ENCODE measurements around the gene DHX9.
A peak's percentile ranks its signal among the peaks of the same experiment; 100 is the strongest.

DHX9 gene

DNA sequence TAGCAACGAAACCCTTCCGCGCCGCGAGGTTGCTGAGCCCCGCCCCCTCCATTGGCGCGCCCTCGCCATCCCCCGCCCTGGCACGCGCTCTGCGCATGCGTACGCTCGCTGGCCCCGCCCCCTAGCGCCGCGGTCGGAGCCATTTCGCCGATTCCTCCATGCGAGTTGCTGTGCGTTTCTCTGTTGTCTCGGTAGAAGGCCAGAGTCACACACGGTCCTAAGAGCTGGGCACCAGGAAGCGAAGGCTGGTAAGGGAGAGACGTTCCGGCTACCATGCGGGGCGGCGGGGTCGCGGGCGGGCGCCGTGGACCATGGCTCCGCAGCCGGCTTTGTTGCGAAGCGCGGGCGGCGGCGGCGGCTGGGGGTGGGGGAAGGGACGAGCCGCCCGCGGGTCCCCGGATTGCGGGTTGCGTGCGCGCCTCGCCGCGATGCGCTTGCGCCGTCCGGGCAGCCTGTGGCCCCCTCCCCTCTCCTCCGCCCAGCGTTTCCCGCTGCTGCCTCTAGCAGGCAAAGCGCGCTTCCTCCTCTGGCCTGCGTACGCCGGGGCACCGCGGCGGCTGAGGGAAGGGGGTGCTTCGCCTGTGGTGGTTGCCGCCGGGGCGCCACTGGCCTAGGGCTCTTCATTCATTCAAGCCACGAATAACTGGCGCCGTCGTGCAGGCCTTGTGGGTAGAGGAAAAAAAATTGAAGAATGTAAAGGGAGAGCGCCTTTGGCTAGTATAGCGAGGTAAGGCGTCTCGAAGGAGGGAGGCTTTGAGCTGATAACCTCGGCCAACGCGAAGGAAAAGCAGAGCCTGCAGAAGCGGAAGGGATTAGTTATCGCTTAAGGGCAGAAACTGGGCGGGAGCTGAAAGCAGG is at the start of gene DHX9:
TSS of gene DHX9 (plus strand) at position 139 of the 858 bp plus-strand sequence. CDS start 3,220 bp downstream, outside the sequence.
- DNase-seq (ENCODE audit: low read depth in 2 of 3, low spot score in 1 of 3) = peak; percentile 89 to 93 (median 92)

- no peak for DNase-seq (ENCODE audit: low read depth in 2 of 3, low spot score in 1 of 3)
These were observed 47.6 kb upstream of the DHX9 start for GRCh38 chr1:182791281-182792179.

GRCh38 chr1:182794091-182794490 is 45.1 kb upstream of the DHX9 start:
- DNase-seq (ENCODE audit: low read depth in 2 of 3, low spot score in 1 of 3) = no peak

GRCh38 chr1:182794676-182795201 is 44.4 kb upstream of the DHX9 start:
- DNase-seq (ENCODE audit: low read depth in 2 of 3, low spot score in 1 of 3) = no peak

- no peak for DNase-seq (ENCODE audit: low read depth in 2 of 3, low spot score in 1 of 3)
These were observed 43.5 kb upstream of the DHX9 start for GRCh38 chr1:182795563-182796228.

DNA sequence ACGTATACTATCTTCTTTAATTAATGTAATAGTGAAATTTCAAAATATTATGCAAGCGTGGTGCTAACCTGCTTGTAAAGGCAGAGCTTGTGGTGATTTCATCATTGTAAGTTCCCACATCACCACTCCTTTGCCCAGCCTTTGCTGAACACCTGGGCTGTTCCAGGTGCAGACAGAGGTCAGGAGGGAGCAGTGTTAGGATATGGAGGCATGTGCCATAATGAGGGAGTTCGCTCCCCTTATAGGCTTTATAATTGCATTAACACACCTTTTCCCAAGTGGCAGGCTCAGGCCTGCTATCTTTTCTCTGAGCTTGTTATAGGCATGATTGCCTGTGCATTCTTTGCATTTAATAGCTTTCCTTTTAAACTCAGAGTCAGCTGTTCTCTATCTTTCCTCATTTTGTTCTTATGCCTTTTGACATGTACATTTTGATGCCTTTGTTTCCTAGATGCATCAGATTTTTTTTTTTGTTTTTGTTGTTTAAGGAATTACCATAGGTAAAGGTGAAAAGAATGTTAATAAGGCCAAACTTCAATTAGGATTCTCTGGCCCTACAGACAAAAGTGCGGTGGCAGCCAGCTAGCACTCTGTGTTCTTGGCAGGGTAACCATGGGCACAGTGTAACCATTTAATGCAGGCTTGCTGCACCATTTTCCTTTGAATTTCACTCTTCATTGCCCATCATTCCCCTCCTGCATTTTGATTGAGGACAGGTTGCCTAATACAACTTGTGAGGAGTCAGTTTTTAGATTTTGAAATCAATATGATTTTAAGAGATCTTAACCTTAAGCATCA is 36.9 kb upstream of the DHX9 start:
- no peak for DNase-seq (ENCODE audit: low read depth in 2 of 3, low spot score in 1 of 3)

DNA sequence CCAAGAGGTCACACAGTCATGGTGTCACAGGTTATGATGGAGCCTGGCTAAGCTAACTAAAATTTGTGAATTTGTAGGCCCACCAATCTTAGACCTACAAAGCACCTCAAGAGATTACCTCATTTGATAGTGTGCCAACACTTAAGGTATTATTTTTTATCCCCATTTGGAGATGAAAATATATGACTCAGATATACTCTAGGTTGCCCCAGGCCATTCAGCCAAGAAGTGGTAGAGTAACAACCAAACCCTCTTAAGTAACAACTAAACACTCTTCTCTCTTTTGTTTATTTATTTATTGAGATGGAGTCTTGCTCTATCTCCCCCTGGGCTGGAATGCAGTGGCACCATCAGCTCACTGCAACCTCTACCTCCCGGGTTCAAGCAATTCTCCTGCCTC is 35.3 kb upstream of the DHX9 start:
- DNase-seq (ENCODE audit: low read depth in 2 of 3, low spot score in 1 of 3) = no peak

GRCh38 chr1:182806015-182806678 is 33.0 kb upstream of the DHX9 start:
- DNase-seq (ENCODE audit: low read depth in 2 of 3, low spot score in 1 of 3) = no peak

DNA sequence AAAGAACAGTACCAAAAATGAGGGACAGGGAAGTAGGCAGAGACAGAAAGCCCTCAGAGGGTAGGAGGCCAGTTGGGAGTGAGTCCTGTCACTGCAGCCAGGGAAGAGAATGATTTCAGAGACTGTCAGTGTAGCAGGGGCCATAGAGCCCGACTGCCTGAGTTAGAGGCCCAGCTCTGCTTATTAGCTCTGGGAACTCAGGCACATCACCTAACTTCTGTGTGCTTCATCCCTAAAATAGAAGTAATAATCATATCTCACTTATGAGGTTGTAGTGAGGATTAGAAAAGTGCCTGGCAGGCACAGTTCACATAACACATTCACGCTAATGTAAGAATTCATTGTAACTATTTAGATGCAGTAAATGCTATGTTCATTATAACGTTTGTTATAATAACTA is 31.2 kb upstream of the DHX9 start:
- DNase-seq (ENCODE audit: low read depth in 2 of 3, low spot score in 1 of 3) = no peak

- no peak for DNase-seq (ENCODE audit: low read depth in 2 of 3, low spot score in 1 of 3)
These were observed 29.7 kb upstream of the DHX9 start for GRCh38 chr1:182809414-182809957.

DNA sequence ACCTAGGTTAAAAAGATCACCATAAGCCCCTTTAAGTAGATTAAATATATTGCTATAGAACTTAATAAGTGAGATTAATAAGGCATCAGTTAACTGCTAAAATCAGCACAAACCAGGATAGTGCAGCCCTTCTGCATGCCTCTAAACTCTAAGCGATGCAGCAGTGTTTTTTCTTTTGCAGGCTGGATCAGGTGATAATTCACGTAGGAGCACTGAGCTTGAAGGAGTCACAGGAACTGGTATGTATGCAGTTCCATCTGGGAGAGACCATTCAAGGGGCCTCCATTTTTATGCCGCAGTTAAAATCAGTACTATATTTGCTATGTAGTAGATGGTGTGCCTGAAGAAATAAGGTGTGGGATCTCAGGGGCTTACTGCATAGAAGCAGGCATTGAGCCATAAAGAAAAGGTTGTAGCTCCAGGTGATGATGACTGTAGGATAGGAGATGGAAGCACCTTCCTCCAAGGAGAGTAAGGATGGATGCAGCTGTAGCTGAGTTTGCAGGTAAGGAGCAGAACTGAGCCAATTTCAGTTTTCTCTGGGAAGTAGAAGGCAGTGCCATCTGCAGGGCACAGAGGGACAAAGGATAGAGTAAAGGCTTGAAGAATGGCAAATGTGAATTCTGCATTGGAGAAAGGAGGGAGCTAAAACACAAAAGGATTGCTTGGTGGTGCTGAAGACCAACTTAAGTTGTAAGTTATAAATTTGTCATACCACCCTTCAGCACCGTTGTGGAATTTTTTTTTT is 27.0 kb upstream of the DHX9 start:
- DNase-seq (ENCODE audit: low read depth in 2 of 3, low spot score in 1 of 3) = no peak

DNA sequence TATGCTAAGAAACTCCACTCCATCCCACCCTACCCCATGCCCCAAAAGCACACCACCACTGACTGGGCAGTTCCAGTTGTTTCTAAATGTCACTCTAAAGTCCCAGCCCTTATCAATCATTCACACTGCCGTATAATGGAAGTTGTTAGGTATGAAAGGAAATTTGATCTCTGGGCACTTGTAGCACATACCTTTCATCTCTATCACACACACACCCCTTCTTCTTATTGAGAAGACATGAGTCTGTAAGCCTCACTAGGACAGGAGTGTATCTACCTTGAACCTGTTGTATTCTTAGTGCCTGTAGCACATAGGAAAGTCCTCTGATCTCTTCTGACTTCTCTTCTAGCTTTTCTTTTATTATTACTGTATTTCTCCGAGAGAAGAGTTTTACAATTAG is 22.3 kb upstream of the DHX9 start:
- no peak for DNase-seq (ENCODE audit: low read depth in 2 of 3, low spot score in 1 of 3)

DNA sequence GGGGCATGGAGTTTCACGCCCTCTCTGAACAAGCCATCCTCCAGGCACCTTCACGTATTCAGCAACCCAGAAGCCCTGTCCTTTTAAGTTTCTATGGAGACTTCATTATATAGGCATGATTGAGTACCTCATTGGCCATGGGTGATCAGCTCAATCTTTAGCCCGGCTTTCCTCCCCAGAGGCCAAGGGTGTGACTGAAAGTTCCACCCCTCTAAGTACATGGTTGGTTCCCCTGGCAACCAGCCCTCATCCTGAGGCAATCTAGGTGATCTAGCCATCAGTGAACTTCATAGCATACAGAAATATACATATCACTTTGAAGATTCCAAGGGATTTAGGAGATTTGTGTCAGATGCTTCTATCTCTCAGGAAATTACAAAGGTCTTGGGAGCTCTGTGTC is 21.3 kb upstream of the DHX9 start:
- no peak for DNase-seq (ENCODE audit: low read depth in 2 of 3, low spot score in 1 of 3)

GRCh38 chr1:182823220-182823619 is 15.9 kb upstream of the DHX9 start:
- no peak for DNase-seq (ENCODE audit: low read depth in 2 of 3, low spot score in 1 of 3)

- no peak for DNase-seq (ENCODE audit: low read depth in 2 of 3, low spot score in 1 of 3)
These were observed 12.3 kb upstream of the DHX9 start for GRCh38 chr1:182826892-182827291.

GRCh38 chr1:182829285-182829932 is 9.7 kb upstream of the DHX9 start:
- DNase-seq (ENCODE audit: low read depth in 2 of 3, low spot score in 1 of 3) = no peak

DNA sequence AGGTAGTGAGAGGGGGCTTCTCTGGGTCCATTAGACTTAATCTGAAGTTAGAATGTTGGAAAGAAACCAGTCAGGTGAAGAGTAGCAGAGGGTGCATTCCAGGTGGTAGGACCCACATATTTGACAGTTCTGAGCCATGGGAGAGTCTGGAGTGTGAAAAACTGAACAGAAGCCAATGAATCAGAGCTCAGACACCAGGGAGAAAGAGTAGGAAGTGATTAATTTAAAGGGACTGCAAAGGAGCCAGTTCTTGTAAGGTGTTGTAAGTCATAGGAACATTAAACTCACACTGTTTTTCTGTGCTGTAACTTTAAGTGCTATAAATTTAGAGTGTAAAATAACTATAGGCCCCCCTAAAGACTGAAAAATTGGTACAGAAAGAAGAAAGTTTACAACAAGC is 5.9 kb upstream of the DHX9 start:
- no peak for DNase-seq (ENCODE audit: low read depth in 2 of 3, low spot score in 1 of 3)

DNA sequence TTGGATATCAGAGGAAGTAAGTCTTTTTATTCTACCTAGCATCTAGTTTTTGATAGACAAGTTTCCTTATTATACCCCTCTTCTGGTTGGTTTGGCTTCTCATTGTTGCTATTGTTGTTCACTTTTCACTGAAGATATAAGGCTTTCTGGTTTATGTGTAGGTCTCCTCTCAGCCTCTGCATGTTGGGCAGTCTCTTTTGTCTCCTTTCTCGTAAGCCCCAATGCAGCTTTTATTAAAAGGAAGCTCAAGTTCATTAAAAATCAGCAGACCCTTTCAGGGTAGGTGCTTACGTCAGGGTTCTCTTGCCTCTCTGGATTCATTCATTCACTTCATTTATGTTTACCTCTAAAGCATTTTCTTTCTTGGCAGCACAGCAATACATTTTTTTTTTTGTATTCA is 4.8 kb upstream of the DHX9 start:
- DNase-seq (ENCODE audit: low read depth in 2 of 3, low spot score in 1 of 3) = no peak

Measured in stimulated activated CD4-positive, alpha-beta T cell treated with anti-CD3 and anti-CD28 coated beads, Interleukin-12 subunit alpha, Interleukin-12 subunit beta, amount 100 ng/mL, for 48 hours (primary cell).